ENCODE data around the gene ZKSCAN2. TPM values are rescaled to one million over a fixed set of nuclear protein-coding genes. Genes with fewer than 3 reads are reported as not detected.

Gene ZKSCAN2
- total and polyA plus RNA-seq, 2 of the 8 experiments (the other 6 are each of a cell fraction or from before 2014, with no cell fraction given) = 2.2 to 11.6 TPM

GRCh38 chr16:25189305-25189704, 68.3 kb downstream of the ZKSCAN2 start (continued):
- TF ChIP-seq EZH2 (IDR thresholded peaks at IDR 0.05; ENCODE audit: low read depth, low read length, severe bottlenecking) = no peak
- TF ChIP-seq, protein P1, sequence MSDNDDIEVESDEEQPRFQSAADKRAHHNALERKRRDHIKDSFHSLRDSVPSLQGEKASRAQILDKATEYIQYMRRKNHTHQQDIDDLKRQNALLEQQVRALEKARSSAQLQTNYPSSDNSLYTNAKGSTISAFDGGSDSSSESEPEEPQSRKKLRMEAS (IDR thresholded peaks at IDR 0.05) = no peak
- TF ChIP-seq CHD2 (IDR thresholded peaks at IDR 0.05; ENCODE audit: low read length) = no peak
- no peak for TF ChIP-seq RBBP5 (IDR thresholded peaks at IDR 0.05; ENCODE audit: borderline replicate concordance, low read depth, low read length)

All from H1 (cell line).